ENCODE data around the gene MAGI1.
"Not testable (repeated sequence)": the region's sequence is repeated elsewhere in the genome, so short reads cannot be mapped to it uniquely, and the experiment has no call there.

MAGI1 gene

GRCh38 chr3:65569129-65569528, 469.6 kb downstream of the MAGI1 start:
- H3K36me3 ChIP-seq (ENCODE audit: control insufficient read depth, insufficient read depth, low read length), result no peaks in the 10 kb centered on the region
- no peak for DNase-seq (ENCODE audit: low read depth, low spot score)
- H3K27me3 ChIP-seq (ENCODE audit: control insufficient read depth, insufficient read depth, low read length), result no peaks in the 10 kb centered on the region
- no CpG with 5 or more reads among the region's 1 CpG for WGBS (ENCODE audit: insufficient coverage, insufficient read length)
- no peak overlapping the region for H3K27ac ChIP-seq (ENCODE audit: low read length)
- H3K9me3 ChIP-seq (ENCODE audit: control insufficient read depth, insufficient read depth, low read length), result no peaks in the 10 kb centered on the region
- no peak overlapping the region for H3K4me3 ChIP-seq (ENCODE audit: low read length)
- peaks cover 3% of the 10 kb centered on the region; the same call in 1 of the 2 replicates for H3K4me1 ChIP-seq (ENCODE audit: control insufficient read depth, insufficient read depth, low read length)

DNA sequence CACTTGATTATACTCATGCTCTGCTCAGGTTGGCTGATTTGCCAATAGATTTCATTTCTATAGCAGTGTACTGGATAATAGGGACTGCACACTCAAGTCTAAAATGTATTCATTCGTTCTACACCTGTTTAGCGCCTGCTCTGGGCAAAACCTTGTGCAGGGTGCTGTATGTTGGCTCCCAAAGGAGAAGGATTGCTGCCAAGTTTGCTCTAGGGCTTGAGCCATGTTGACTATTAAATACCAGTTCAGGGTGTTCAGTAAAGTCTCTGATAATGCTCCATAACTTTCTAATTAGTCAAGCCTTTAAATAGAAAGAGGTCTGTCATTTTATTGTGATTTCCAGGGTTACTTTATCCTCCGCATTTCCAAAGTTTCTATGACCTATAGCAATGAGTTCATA, 470.2 kb downstream of the MAGI1 start:
- no peak overlapping the region for H3K4me3 ChIP-seq (ENCODE audit: low read length)
- no peaks in the 10 kb centered on the region for H3K9me3 ChIP-seq (ENCODE audit: control insufficient read depth, insufficient read depth, low read length)
- H3K36me3 ChIP-seq (ENCODE audit: control insufficient read depth, insufficient read depth, low read length), result no peaks in the 10 kb centered on the region
- no peaks in the 10 kb centered on the region for H3K27me3 ChIP-seq (ENCODE audit: control insufficient read depth, insufficient read depth, low read length)
- DNase-seq (ENCODE audit: low read depth, low spot score), result no peak
- no CpG with 5 or more reads among the region's 3 CpGs for WGBS (ENCODE audit: insufficient coverage, insufficient read length)
- H3K27ac ChIP-seq (ENCODE audit: low read length), result no peak overlapping the region
- peaks cover 3% of the 10 kb centered on the region; the same call in 1 of the 2 replicates for H3K4me1 ChIP-seq (ENCODE audit: control insufficient read depth, insufficient read depth, low read length)

GRCh38 chr3:65565744-65566143, 473.0 kb downstream of the MAGI1 start:
- DNase-seq (ENCODE audit: low read depth, low spot score); H3K4me3 ChIP-seq (ENCODE audit: low read length); H3K27ac ChIP-seq (ENCODE audit: low read length); H3K4me1 ChIP-seq (ENCODE audit: control insufficient read depth, insufficient read depth, low read length); H3K36me3 ChIP-seq (ENCODE audit: control insufficient read depth, insufficient read depth, low read length); H3K9me3 ChIP-seq (ENCODE audit: control insufficient read depth, insufficient read depth, low read length); H3K27me3 ChIP-seq (ENCODE audit: control insufficient read depth, insufficient read depth, low read length): not testable (repeated sequence)
- no CpG with 5 or more reads among the region's 11 CpGs for WGBS (ENCODE audit: insufficient coverage, insufficient read length)

DNA sequence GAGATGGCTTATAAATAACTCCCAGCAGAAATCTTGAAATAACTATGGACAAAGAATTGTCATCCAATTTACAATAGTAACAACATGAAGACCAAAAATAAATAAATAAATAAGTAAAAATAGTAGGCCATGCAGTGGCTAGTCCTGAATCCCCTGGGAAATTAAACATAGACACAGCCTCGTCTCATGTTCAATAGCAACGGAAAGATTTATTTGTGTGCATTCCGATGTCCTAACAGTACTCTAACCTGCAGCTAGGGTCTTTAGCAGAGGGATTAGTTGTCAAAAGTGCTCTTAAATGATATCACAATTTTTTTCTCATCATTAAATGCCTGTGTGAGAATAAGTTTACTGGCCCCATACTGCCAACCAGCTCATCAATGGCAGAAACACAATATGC, 474.2 kb downstream of the MAGI1 start:
- Histone ChIP-seq H3K36me3 (ENCODE audit: control insufficient read depth, insufficient read depth, low read length) (no peaks in the 10 kb centered on the region), H3K4me1 (ENCODE audit: control insufficient read depth, insufficient read depth, low read length) (peaks cover 5% of the 10 kb centered on the region; the same call in 1 of the 2 replicates), H3K4me3 (ENCODE audit: low read length) (no peak overlapping the region), H3K27me3 (ENCODE audit: control insufficient read depth, insufficient read depth, low read length) (no peaks in the 10 kb centered on the region), H3K9me3 (ENCODE audit: control insufficient read depth, insufficient read depth, low read length) (no peaks in the 10 kb centered on the region), H3K27ac (ENCODE audit: low read length) (no peak overlapping the region)
- no peak for DNase-seq (ENCODE audit: low read depth, low spot score)
- WGBS (ENCODE audit: insufficient coverage, insufficient read length), result no CpG with 5 or more reads among the region's 3 CpGs

- no peaks in the 10 kb centered on the region for H3K36me3 ChIP-seq (ENCODE audit: control insufficient read depth, insufficient read depth, low read length)
- no peak for DNase-seq (ENCODE audit: low read depth, low spot score)
- H3K4me1 ChIP-seq (ENCODE audit: control insufficient read depth, insufficient read depth, low read length), result peaks cover 5% of the 10 kb centered on the region; the same call in 1 of the 2 replicates
- no peak overlapping the region for H3K4me3 ChIP-seq (ENCODE audit: low read length)
- no peaks in the 10 kb centered on the region for H3K9me3 ChIP-seq (ENCODE audit: control insufficient read depth, insufficient read depth, low read length)
- no peak overlapping the region for H3K27ac ChIP-seq (ENCODE audit: low read length)
- no CpG with 5 or more reads among the region's 5 CpGs for WGBS (ENCODE audit: insufficient coverage, insufficient read length)
- H3K27me3 ChIP-seq (ENCODE audit: control insufficient read depth, insufficient read depth, low read length), result no peaks in the 10 kb centered on the region
These were observed 474.9 kb downstream of the MAGI1 start for GRCh38 chr3:65563861-65564260.

DNA sequence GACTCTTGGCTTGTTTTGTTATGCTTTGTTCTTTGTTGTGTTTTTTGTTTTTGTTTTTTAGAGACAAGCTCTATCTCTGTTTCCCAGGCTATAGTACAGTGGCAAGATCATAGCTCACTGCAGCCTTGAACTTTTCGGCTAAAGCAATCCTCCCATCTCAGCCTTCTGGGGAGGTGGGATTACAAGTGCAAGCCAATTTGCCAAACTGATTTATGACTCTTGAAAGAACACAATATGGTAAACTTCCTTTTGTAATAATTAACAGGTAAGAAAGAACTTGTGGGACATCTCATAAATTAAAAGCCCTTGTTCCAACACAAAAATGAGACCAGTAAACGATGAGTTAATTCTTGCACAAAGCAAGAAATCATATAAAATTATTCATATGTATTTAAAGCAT, 476.3 kb downstream of the MAGI1 start:
- Histone ChIP-seq H3K27ac (ENCODE audit: low read length) (no peak overlapping the region), H3K36me3 (ENCODE audit: control insufficient read depth, insufficient read depth, low read length) (no peaks in the 10 kb centered on the region), H3K4me3 (ENCODE audit: low read length) (no peak overlapping the region), H3K27me3 (ENCODE audit: control insufficient read depth, insufficient read depth, low read length) (no peaks in the 10 kb centered on the region), H3K4me1 (ENCODE audit: control insufficient read depth, insufficient read depth, low read length) (peaks cover 5% of the 10 kb centered on the region; the same call in 1 of the 2 replicates), H3K9me3 (ENCODE audit: control insufficient read depth, insufficient read depth, low read length) (no peaks in the 10 kb centered on the region)
- DNase-seq (ENCODE audit: low read depth, low spot score), result no peak
- no CpG with 5 or more reads among the region's 2 CpGs for WGBS (ENCODE audit: insufficient coverage, insufficient read length)

DNA sequence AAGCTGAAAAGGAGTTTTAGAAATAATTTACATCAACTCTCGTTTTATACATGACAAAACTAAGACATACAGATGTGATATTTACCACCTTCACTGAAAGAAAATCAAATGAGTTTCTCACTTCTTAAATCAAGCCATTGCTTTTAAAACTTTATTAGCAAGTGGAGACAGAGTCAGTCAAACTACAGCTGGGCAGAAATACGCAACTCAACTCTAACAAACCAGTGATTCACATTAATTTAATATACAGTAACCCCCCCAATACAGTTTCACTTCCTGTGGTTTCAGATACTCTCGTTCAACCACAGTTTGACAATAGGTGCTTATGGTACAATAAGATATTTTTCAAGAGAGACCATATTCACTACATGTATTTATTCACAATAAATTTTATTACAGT, 477.1 kb downstream of the MAGI1 start:
- Histone ChIP-seq H3K27ac (ENCODE audit: low read length) (no peak overlapping the region), H3K4me3 (ENCODE audit: low read length) (no peak overlapping the region), H3K4me1 (ENCODE audit: control insufficient read depth, insufficient read depth, low read length) (peaks cover 5% of the 10 kb centered on the region; the same call in 1 of the 2 replicates), H3K36me3 (ENCODE audit: control insufficient read depth, insufficient read depth, low read length) (no peaks in the 10 kb centered on the region), H3K9me3 (ENCODE audit: control insufficient read depth, insufficient read depth, low read length) (no peaks in the 10 kb centered on the region), H3K27me3 (ENCODE audit: control insufficient read depth, insufficient read depth, low read length) (no peaks in the 10 kb centered on the region)
- WGBS (ENCODE audit: insufficient coverage, insufficient read length), result no CpG with 5 or more reads among the region's 3 CpGs
- no peak for DNase-seq (ENCODE audit: low read depth, low spot score)

DNA sequence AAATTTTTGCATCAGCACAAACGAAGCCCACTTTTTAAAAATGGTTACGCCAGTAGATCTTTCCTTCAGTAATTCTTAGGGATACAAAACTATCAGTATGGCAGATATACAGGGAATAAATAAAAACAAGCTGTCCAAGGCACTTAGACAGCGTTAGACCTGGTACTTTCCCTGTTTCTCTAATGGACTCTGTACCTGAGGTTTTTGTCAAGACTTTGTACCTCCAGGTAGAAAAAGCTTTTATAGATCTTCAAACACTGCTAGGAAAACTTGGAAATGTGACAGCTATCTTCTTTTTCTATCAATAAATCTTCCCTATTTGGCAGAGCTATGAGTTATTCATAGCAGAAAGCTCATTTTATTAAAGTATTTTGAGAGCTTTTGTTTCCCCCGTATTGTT, 477.8 kb downstream of the MAGI1 start:
- no peaks in the 10 kb centered on the region for H3K36me3 ChIP-seq (ENCODE audit: control insufficient read depth, insufficient read depth, low read length)
- H3K9me3 ChIP-seq (ENCODE audit: control insufficient read depth, insufficient read depth, low read length), result no peaks in the 10 kb centered on the region
- WGBS (ENCODE audit: insufficient coverage, insufficient read length), result no CpG with 5 or more reads among the region's 4 CpGs
- no peaks in the 10 kb centered on the region for H3K27me3 ChIP-seq (ENCODE audit: control insufficient read depth, insufficient read depth, low read length)
- peaks cover 5% of the 10 kb centered on the region; the same call in 1 of the 2 replicates for H3K4me1 ChIP-seq (ENCODE audit: control insufficient read depth, insufficient read depth, low read length)
- H3K4me3 ChIP-seq (ENCODE audit: low read length), result no peak overlapping the region
- H3K27ac ChIP-seq (ENCODE audit: low read length), result no peak overlapping the region
- DNase-seq (ENCODE audit: low read depth, low spot score), result no peak

DNA sequence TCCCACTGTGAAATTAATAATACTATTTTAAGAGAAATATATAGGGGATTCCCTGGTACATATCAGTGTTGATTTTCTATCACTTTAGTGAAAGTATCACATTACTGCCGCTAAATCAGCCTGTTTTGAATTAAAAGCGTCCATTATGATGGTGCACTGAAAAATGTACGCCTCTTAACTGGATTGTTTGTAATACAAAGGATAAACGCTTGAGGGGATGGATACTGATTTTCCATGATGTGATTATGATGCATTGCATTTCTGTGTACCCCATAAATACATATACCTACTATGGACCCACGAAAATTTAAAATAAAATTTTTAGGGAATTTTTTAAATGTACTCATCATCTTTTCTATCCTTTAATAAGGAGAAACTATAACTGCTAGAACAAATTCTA, 478.6 kb downstream of the MAGI1 start:
- Histone ChIP-seq H3K4me1 (ENCODE audit: control insufficient read depth, insufficient read depth, low read length) (peaks cover 5% of the 10 kb centered on the region; the same call in 1 of the 2 replicates), H3K27ac (ENCODE audit: low read length) (no peak overlapping the region), H3K9me3 (ENCODE audit: control insufficient read depth, insufficient read depth, low read length) (no peaks in the 10 kb centered on the region), H3K36me3 (ENCODE audit: control insufficient read depth, insufficient read depth, low read length) (no peaks in the 10 kb centered on the region), H3K4me3 (ENCODE audit: low read length) (no peak overlapping the region), H3K27me3 (ENCODE audit: control insufficient read depth, insufficient read depth, low read length) (no peaks in the 10 kb centered on the region)
- WGBS (ENCODE audit: insufficient coverage, insufficient read length), result no CpG with 5 or more reads among the region's 5 CpGs
- DNase-seq (ENCODE audit: low read depth, low spot score), result no peak

GRCh38 chr3:65559643-65560042, 479.1 kb downstream of the MAGI1 start:
- Histone ChIP-seq H3K9me3 (ENCODE audit: control insufficient read depth, insufficient read depth, low read length) (no peaks in the 10 kb centered on the region), H3K4me3 (ENCODE audit: low read length) (no peak overlapping the region), H3K4me1 (ENCODE audit: control insufficient read depth, insufficient read depth, low read length) (peaks cover 4% of the 10 kb centered on the region; the same call in 1 of the 2 replicates), H3K27me3 (ENCODE audit: control insufficient read depth, insufficient read depth, low read length) (no peaks in the 10 kb centered on the region), H3K27ac (ENCODE audit: low read length) (no peak overlapping the region), H3K36me3 (ENCODE audit: control insufficient read depth, insufficient read depth, low read length) (no peaks in the 10 kb centered on the region)
- WGBS (ENCODE audit: insufficient coverage, insufficient read length), result no CpG with 5 or more reads among the region's 10 CpGs
- DNase-seq (ENCODE audit: low read depth, low spot score), result no peak

GRCh38 chr3:65558826-65559225, 479.9 kb downstream of the MAGI1 start:
- no peak for DNase-seq (ENCODE audit: low read depth, low spot score)
- Histone ChIP-seq H3K9me3 (ENCODE audit: control insufficient read depth, insufficient read depth, low read length) (no peaks in the 10 kb centered on the region), H3K27ac (ENCODE audit: low read length) (no peak overlapping the region), H3K4me1 (ENCODE audit: control insufficient read depth, insufficient read depth, low read length) (peaks cover 4% of the 10 kb centered on the region; the same call in 1 of the 2 replicates), H3K27me3 (ENCODE audit: control insufficient read depth, insufficient read depth, low read length) (no peaks in the 10 kb centered on the region), H3K4me3 (ENCODE audit: low read length) (no peak overlapping the region), H3K36me3 (ENCODE audit: control insufficient read depth, insufficient read depth, low read length) (no peaks in the 10 kb centered on the region)
- WGBS (ENCODE audit: insufficient coverage, insufficient read length), result no CpG with 5 or more reads among the region's 1 CpG

Data from iPS DF 6.9 (cell line).